Activated CD8-positive, alpha-beta memory T cell treated with anti-CD3 and anti-CD28 coated beads, Interleukin-2, amount 50 U/mL, for 24 hours (primary cell): ENCODE data around the gene HPSE2.

Experiments
- DNase-seq: peaks from one replicate; pipeline ENCODE4 v3.0.0-alpha.2; 2020; ENCODE audit errors: extremely low read depth

Gene HPSE2

DNA sequence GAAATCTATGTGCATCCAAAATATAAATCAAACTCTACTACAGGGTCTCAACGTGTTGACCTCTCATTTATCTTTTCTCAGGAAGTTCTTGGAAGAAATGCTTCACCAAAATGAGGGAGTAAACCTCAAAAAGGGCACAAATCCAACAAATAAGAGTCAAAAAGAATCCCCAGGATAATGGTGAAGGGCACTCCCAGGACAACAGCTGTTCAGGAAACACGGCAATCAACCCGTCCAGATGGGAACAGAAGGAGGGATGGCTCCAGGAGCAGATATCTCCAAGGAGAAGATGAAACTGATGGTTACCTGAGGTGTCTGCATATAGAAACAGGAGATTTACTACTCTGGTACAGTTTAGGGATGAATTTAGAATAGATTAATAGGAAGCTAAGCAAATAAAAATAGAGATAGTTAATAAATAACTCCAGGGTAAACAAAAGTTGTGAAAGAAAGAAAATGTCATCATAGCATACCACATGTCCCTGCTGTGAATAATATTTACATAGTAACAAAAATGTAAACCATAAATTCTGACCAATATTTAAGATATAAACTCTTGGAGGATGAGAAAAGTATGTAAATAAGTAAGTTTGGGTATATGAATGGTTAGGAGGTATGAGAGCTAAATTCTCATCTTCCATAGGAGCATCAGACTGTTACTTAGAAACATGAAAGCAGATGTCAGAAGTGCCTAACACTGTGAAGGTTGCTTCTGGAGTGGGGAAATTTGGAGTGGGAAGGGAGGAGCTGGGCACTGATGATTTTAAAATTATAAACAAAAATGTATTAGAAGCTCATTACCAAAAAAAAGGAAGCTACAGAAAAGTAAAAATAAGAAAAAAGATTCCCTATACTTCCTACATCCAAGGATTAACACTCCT, 551.4 kb downstream of the HPSE2 start:
- DNase-seq = no peak

DNA sequence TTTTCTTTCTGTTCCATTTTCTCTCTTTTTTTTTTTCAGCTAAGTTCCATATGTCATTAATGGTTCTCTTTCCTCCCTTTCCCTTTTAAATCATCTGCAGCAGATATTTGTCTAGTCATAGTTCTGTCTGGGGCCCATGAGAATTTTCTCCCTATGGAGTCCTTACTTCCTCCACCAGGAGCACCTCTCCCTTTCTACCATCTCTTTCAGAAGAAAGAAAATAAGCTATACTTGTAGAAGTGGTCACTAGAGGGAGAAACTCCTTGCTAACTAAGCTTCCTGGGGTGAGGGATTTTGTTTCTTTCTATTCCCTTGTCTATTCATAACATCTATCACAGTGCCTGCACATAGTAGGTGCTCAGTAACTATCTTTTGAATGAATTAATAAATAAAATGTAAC, 558.8 kb downstream of the HPSE2 start:
- DNase-seq = no peak

DNA sequence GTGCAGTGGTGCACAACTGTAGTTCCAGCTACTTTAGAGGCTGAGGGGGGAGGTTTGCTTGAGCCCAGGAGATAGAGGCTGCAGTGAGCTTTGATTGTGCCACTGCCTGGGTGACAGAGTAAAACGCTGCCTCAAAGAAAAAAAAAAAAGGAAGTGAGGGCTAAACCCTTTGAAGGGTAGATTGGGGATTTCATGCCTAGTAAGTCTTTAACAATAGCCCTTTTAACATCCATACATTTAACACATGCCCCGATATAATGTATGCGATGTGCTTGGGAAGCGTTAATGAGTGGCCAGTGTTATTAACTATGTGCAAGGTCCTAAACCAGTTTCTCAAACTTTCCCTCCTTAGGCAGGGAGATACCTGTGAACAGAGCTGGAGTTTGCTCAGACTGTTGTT, 559.8 kb downstream of the HPSE2 start:
- no peak for DNase-seq

DNA sequence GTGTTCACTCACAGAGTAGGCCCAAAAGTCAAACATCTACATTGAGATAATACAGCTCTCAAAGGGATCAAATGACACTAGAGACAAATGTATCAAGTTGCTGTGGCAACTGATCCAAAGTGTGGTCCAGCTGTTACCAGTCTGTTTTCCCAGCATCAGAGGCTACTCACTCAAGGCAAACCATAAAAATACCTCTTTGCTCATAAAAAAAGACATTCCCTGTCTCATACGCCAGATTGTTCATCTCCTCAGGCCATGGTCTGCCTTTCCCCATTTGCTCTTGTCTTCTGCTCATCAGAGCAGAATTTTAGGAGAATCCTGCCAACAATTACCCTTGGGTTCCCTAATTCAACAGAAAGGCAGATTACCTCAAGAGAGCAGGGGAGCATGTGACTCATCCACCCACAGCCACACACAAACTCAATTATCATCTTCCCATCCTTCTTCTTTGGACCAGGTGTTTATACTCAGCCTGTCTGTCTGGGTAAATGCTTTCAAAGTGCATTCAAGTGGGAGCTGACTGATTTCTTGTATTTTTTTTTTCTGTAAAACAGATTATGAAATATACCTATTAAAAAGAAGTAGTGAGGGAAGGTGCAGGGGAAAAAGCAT, 562.4 kb downstream of the HPSE2 start:
- DNase-seq = no peak

DNA sequence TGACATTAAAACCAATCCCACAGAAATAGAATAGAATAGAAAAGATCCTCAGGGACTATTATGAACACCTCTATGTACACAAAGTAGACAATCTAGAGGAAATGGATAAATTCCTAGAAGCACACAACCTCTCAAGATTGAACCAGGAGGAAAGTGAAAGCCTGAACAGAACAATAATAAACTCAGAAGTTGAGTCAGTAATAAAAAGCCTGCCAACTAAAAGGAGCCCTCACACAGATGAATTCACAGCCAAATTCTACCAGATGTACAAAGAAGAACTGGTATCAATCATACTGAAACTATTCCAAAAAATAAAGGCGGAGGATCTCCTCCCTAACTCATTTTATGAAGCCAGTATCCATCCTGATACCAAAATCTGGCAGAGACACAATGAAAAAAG, 568.6 kb downstream of the HPSE2 start:
- no peak for DNase-seq

DNA sequence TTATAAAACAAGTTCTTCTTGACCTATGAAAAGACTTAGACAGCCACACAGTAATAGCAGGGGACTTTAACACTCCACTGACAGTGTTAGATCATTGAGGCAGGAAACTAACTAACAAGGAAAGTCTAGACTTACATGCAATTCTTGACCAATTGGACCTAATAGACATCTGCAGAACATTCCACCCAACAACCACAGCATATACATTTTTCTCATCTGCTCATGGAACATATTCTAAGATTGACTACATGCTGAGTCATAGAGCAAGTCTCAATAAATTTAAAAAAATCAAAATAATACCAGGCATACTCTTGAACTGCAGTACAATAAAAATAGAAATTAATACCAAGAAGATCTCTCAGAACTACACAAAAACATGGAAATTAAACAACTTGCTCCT, 569.4 kb downstream of the HPSE2 start:
- DNase-seq = no peak

DNA sequence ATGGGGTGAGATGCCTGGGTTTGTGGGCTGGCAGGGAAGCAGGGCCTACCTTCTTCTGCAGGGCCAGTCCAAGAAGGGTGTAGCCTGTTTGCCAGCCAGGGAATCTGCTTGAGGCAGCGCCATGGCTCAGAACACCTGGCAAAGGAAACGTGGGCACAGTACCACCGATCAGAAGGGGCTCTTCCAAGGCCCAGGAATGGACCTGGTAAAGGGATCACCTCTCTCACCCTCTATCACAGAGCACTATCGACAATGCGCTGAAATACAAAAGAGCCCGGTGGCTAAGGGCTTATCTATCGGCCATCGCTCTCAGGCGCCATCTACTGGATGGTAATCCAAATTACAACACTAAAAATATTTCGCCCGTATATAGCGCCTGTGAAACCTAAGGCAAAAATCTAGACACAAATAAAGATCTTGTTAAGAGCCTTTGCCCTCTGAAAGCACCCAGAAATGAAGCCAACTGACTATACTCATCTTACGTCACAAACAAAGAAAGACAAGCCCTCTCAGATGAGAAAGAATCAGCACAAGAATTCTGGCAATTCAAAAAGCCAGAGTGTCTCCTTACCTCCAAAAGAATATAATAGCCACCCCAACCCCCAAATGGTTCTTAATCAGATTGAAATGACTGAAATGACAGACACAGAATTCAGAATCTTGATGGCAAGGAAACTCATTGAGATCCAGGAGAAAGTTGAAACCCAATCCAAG, 571.2 kb downstream of the HPSE2 start:
- DNase-seq = no peak

DNA sequence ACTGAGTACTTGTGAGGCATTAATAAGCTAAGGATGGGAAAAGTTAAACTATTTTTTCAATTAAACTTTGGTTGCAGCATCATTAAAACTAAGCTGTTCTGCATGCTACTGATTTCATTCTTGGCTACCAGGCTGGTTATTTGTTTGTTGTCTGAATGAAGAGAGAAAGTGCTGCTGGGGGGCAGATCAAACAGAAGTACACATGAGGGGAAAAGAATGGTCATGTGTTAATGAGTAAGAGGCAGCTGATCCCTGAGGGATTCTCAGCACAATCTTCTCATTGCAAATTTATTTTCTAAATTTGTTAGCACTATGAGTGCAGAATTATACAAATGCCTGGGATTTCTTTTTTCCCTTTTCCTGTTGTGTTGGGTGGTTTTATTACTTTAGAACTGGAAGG, 575.7 kb downstream of the HPSE2 start:
- DNase-seq = no peak

DNA sequence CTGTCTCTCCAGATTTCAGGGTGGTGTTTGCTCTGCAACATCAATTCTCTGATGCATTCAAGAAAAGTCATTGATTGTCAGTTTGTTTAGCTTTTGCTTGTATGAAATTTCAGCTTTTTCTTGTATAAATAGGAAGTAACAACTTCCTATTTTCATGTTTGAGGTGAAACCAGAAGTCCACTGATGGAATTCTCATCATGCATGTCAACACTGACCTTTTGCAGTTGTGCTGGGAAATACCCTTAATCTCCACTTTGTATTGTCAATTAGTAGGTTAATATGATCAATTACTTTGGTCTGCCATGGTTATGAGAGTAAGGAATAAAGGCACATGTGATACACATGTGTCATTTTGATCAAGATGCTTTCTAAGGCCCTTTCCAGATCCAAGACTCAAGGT, 580.2 kb downstream of the HPSE2 start:
- no peak for DNase-seq

DNA sequence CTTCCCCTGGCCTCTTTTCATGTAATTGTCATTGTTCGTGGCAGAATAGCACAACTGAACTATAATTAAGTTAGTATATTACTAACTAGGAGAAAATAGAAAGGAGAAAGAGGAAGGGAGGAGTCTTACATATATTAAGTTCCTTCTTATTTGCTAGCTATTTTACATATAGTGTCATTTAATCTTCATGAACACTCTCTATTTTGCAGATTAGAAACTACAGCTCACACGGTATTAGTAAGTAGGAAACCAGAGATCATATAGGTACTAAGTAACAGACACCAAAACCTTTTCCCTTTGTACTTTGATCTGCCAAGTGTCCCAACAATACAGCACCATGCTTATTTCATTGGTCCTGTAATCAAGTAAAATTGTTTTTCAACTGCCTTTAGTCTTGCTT, 586.5 kb downstream of the HPSE2 start:
- no peak for DNase-seq

DNA sequence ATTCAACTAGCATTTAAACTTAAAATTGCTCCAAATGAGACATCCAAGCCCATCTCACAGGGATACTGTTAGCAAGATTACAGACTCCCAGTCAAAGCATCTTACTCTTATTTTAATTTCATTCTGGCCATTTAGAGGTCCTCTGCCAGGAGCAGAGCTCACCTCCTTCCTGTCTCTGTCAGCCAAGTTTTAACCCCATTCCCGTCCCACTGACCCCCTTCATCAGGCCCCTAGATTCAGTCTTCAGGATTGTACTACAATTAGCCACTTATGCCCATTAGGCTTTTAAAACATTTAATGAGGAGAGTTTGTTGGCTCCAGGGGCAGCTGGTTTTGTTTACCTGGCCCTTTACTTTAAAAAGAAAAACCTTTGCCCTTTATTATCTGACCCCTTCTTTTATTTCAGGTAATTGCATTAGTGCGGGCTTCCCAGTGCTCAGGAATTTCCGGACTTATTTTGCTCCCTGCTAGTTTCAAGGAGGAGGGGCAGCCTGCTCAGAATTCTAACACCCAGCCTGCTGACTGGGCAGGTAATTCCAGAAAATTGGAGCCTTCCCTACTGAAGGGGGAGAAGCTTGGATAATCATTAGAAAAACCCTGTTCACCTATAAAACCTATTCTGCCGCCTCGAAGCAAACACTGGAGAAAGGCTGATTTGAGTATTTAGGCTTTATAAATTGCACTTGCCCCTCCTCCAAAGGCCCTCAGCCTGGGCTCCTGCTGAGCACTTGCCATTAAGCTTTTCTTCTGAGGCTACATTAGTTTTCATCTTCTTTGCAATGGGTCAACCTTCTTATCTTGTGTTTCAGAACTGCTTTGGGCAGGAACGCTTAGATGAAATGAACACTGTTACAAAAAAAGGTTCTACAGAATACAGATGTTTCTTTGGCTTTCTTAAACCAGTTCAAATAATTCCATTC, 588.4 kb downstream of the HPSE2 start:
- no peak for DNase-seq

DNA sequence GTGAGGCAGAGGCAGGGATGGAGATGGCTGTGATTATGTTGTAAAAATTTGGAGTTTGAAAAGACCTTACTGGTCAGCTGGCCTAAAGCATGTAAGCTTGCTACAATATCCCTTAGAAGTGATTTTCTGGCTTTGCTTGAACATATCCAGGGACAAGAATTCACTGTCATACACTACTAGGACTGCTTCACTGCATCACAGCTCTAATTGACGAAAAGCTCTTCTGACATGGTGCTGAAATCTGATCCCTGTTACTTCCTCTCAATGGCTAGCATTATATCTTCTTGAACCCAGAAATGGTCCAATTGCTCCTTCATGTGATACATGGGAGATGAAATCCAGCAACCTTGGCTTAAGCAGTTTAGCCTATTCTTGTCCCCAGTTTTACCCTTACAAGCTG, 591.2 kb downstream of the HPSE2 start:
- DNase-seq = no peak

DNA sequence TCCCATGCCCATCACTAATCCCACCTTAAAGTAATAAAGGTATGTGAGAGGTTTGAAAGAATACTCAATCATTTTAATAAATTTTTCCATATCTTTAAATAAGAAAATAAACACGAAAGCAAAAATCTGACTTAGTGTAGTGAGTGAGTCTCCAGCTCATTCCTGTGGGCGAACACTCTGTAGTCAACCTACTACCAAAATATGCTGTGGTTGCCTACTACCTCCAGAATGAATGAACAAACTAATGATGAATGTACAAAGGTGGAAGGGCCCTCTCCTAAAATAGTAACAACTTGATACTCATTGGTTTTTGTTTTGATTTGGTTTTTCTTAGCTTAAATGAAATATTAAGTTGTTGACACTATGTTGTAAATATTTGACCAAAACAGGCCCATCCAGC, 593.4 kb downstream of the HPSE2 start:
- DNase-seq = no peak

DNA sequence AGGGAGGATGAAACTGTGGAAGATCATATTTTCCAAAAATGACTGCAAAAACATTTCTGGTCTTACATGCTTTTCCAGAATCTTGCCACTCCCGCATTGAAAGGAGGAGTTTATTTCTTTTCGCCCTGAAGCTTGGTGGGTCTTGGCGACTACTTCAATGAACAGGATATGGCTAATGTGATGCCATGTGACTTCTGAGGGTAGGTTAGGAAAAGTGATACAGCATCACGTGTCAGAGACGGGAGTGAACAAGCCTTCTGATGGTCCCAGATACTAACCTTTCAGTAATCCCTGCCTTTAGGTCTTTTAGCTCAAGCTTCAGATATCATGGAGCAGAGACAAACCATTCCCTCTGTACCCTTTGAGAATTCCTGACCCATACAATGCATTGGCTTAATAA, 596.7 kb downstream of the HPSE2 start:
- DNase-seq = no peak

DNA sequence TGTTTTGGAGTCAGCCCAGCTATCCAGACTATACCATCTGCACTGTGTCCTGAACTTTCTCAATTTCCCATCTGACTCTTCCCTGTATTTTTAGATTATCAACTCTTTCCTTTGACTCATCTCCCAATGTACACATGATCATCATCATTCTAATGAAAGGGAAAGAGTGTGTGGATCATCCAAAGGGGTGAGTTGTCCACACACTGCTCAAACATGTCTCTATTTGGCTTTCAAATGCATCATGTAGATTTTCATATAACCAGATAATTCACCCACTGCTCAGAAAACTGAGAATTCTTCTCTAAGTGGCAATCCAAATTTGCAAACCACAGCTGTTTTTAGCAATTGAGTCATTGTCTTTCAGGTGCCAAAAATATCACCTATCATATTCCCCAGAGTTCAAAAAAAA, 598.7 kb downstream of the HPSE2 start:
- no peak for DNase-seq

DNA sequence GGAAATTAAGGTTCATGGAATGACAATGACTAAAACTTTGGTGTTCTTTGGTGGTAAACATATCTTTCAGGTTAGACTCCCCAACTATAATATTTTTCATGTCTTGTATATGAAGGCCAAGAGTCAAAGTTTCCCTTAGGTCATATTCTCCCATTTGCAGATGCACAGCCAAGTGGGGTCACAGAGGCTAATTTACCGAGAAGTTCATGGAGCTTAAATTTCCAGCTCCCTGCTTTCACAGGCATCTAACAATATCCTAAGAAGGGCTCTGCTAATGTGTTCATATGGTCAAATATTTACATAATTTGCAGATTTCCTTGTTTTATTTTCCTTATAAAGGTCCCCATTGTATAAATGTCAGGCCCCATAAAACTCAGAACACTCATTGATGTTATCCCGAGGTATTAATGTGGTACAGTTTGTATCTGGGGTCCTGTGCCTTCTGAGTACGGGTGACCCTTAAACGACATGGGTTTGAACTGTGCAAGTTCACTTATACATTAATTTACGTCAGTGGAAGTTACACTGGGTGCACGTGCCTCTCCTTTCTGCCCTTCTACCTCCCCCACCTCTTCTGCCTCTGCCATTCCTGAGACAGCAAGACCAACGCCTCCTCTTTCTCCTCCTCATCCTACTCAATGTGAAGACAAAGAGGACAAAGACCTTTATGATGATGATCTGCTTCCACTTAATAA, 603.0 kb downstream of the HPSE2 start:
- DNase-seq = no peak

DNA sequence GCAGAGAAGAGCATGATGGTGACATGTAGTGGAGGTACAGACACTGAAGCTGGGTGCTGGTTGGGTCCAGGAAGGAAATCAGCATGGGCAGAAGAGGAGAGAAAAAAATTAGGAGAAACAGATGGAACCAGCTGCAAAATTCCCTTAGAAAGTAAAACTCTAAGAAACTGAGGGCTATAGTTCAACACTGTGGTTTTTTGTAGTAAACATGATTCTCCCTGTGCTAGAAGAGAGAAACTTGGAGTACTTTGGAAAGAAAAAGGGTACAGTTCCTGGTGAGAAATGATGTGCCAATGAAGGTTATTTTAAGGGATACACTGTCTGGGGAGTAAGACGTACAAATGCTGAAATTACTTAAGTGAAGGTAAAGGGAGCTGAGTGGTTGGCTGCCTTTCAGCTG, 607.4 kb downstream of the HPSE2 start:
- DNase-seq = no peak

DNA sequence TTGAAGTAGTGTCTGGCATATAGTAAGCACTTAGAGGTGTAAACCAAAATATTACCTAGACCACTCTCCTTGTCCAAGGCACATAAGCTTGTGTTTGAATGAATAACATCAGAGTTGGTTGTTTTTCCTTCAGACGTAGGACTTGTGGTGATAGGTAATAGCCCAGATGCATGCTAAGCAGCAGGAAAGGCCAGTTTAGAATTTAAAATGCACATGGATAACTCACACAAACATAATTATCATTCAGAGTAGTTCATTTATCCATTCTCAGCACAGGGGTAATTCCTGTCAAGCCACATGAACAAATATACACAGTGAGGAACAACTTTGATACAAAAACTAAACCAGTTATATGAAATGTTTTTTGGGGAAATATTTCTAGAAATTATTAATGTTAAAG, 607.9 kb downstream of the HPSE2 start:
- no peak for DNase-seq

DNA sequence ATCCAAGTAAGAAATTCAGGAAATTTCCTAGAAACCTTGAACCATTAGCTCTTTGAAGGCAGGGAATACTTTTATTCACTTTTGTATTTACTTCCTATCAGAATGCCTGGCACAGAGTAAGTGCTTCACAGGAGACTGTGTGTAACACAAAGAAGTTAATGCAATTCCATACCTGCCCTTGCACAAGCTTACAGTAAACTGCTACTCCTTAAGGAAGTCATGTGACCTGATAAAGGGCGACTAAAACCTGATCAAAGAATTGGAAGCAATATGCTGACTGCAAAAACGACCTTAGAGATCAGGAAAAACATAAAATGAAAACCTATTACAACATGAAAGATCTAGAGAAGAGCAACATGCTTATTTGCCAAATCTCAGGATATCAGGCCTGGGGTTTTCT, 610.7 kb downstream of the HPSE2 start:
- DNase-seq = no peak

DNA sequence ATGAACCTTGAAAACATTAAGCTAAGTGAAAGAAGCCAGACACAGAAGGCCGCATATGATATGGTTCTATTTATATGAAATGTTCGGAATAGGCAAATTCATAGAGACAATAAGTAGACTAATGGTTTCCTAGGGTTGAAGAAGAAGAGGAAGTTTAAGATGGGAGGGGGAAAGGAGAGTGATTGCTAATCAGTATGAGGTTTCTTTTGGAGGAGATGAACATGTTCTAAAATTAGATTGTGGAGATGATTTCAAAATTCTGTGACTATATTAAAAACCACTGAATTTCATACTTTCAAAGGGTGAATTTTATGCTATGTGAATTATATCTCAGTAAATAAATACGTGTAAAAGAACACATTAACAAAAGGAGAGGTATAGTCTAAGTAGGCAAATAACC, 612.5 kb downstream of the HPSE2 start:
- no peak for DNase-seq

DNA sequence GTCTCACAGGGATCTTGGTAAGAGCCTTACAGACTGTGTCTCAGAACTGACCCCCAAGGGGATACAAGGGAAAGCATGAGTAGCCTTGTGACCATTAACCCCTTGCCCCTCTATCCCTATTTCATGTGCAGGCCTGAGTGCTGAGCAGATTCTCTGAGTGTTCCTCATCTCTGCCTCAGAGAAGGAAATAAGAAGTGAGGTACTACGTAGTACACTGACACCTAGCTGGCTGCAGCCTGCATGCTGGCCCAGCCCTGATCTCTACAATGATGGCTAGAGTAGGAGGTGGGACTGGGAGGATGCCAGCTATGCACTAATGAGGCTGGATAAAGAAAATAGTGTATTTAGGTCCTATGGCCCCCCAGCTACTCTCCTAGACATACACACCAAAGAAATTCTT, 614.0 kb downstream of the HPSE2 start:
- DNase-seq = no peak
